OCI-LY1 (cell line): ENCODE results near the gene SH3D19.

ENCODE experiments used
- H2AFZ ChIP-seq: fragments of 200-600 bp; sonication (generic), shearing (Covaris generic); 2 replicates; pipeline ENCODE4 v1.6.0; 2014; ENCODE audit warnings: antibody characterized with exemption, mild to moderate bottlenecking, low read length
- H3F3A ChIP-seq: fragments of 200-600 bp; sonication (generic), shearing (Covaris generic); 2 replicates; pipeline ENCODE4 v1.6.0; 2014; ENCODE audit warnings: mild to moderate bottlenecking, antibody characterized with exemption, low read length, moderate library complexity; ENCODE audit not compliant: insufficient read depth
- H3K27ac ChIP-seq: fragments of 200-600 bp; sonication (generic); 2 replicates; pipeline ENCODE4 v1.5.1; 2014; ENCODE audit warnings: low read length, mixed run types, mild to moderate bottlenecking, low read depth; ENCODE audit not compliant: poor library complexity, severe bottlenecking
- H3K27me3 ChIP-seq: fragments of 200-600 bp; sonication (generic); 2 replicates; pipeline ENCODE4 v1.6.0; 2014; ENCODE audit warnings: antibody characterized with exemption, mild to moderate bottlenecking, low read length, moderate library complexity; ENCODE audit not compliant: insufficient read depth
- H3K36me3 ChIP-seq: fragments of 200-600 bp; sonication (generic); 2 replicates; pipeline ENCODE4 v1.6.1; 2014; ENCODE audit warnings: mild to moderate bottlenecking, antibody characterized with exemption, low read length, moderate library complexity, mixed read lengths; ENCODE audit not compliant: insufficient read depth
- H3K4me1 ChIP-seq: fragments of 200-600 bp; sonication (generic); 2 replicates; pipeline ENCODE4 v1.5.1; 2014; ENCODE audit warnings: mild to moderate bottlenecking, low read length, moderate library complexity; ENCODE audit not compliant: insufficient read depth, severe bottlenecking
- H3K4me2 ChIP-seq: fragments of 200-600 bp; sonication (generic), shearing (Covaris generic); 2 replicates; pipeline ENCODE4 v1.6.1; 2014; ENCODE audit warnings: low read length
- H3K4me3 ChIP-seq: fragments of 200-600 bp; sonication (generic); 2 replicates; pipeline ENCODE4 v1.5.1; 2014; ENCODE audit warnings: low read length, low read depth, mild to moderate bottlenecking, mixed read lengths; ENCODE audit not compliant: poor library complexity, severe bottlenecking
- H3K79me2 ChIP-seq: fragments of 200-600 bp; shearing (Covaris generic); 2 replicates; pipeline ENCODE4 v1.6.1; 2016; ENCODE audit warnings: mixed run types, low read length, mixed read lengths; ENCODE audit not compliant: insufficient read depth
- H3K9ac ChIP-seq: fragments of 200-600 bp; sonication (generic), shearing (Covaris generic); 2 replicates; pipeline ENCODE4 v1.6.1; 2014; ENCODE audit warnings: mild to moderate bottlenecking, low read length, mixed read lengths
- H3K9me2 ChIP-seq: fragments of 200-600 bp; sonication (generic), shearing (Covaris generic); 2 replicates; pipeline ENCODE4 v1.6.1; 2014; ENCODE audit warnings: low read depth, mild to moderate bottlenecking, low read length, mixed read lengths
- H3K9me3 ChIP-seq: fragments of 200-600 bp; shearing (Covaris generic); 2 replicates; pipeline ENCODE4 v1.6.1; 2014; ENCODE audit warnings: low read length, mixed read lengths
- H4K20me1 ChIP-seq: fragments of 200-600 bp; sonication (generic), shearing (Covaris generic); 2 replicates; pipeline ENCODE4 v1.6.0; 2016; ENCODE audit warnings: mild to moderate bottlenecking, low read length; ENCODE audit not compliant: insufficient read depth
- CTCF ChIP-seq: fragments of 200-600 bp; sonication (generic), shearing (Covaris generic); IDR thresholded peaks from 2 replicates; pipeline ENCODE4 v1.5.1; 2017; ENCODE audit warnings: mild to moderate bottlenecking, antibody characterized with exemption, low read length, moderate library complexity, mixed read lengths
- EZH2 ChIP-seq: fragments of 200-600 bp; sonication (generic), shearing (Covaris generic); IDR thresholded peaks from 2 replicates; pipeline ENCODE4 v1.8.0; 2017; ENCODE audit warnings: borderline replicate concordance, mixed run types, mild to moderate bottlenecking, antibody characterized with exemption, low read length, moderate library complexity, mixed read lengths

SH3D19 gene

GRCh38 chr4:151325949-151326246 is 493 bp upstream of the SH3D19 start:
- H3F3A ChIP-seq = no peaks in the 10 kb centered on the region
- H3K9me3 ChIP-seq = no peaks in the 10 kb centered on the region
- H3K4me2 ChIP-seq = no peak overlapping the region
- no peak overlapping the region for H2AFZ ChIP-seq
- H3K79me2 ChIP-seq = no peaks in the 10 kb centered on the region
- H3K4me3 ChIP-seq = no peak overlapping the region
- no peaks in the 10 kb centered on the region for H3K36me3 ChIP-seq
- H3K9ac ChIP-seq = no peak overlapping the region
- TF ChIP-seq CTCF = no peak
- TF ChIP-seq EZH2 = no peak
- H4K20me1 ChIP-seq = no peaks in the 10 kb centered on the region
- no peak overlapping the region for H3K27ac ChIP-seq
- H3K27me3 ChIP-seq = no peaks in the 10 kb centered on the region
- H3K4me1 ChIP-seq = no peaks in the 10 kb centered on the region
- H3K9me2 ChIP-seq = no peaks in the 10 kb centered on the region

- no peaks in the 10 kb centered on the region for H3K9me2 ChIP-seq
- H3K27ac ChIP-seq = no peak overlapping the region
- H3K27me3 ChIP-seq = no peaks in the 10 kb centered on the region
- no peak overlapping the region for H3K4me2 ChIP-seq
- no peaks in the 10 kb centered on the region for H4K20me1 ChIP-seq
- H3K9ac ChIP-seq = no peak overlapping the region
- no peaks in the 10 kb centered on the region for H3K36me3 ChIP-seq
- no peaks in the 10 kb centered on the region for H3K79me2 ChIP-seq
- no peaks in the 10 kb centered on the region for H3K9me3 ChIP-seq
- no peak for TF ChIP-seq EZH2
- no peak for TF ChIP-seq CTCF
- no peak overlapping the region for H3K4me3 ChIP-seq
- H3K4me1 ChIP-seq = no peaks in the 10 kb centered on the region
- H3F3A ChIP-seq = no peaks in the 10 kb centered on the region
- no peak overlapping the region for H2AFZ ChIP-seq
These were observed 674 bp downstream of the SH3D19 start for GRCh38 chr4:151324752-151325110.

GRCh38 chr4:151324124-151324751 is 1.2 kb downstream of the SH3D19 start:
- TF ChIP-seq CTCF (no peak), EZH2 (no peak)
- H3K36me3 ChIP-seq = no peaks in the 10 kb centered on the region
- H3K4me1 ChIP-seq = no peaks in the 10 kb centered on the region
- H3K9ac ChIP-seq = no peak overlapping the region
- H3K79me2 ChIP-seq = no peaks in the 10 kb centered on the region
- H3K9me3 ChIP-seq = no peaks in the 10 kb centered on the region
- no peaks in the 10 kb centered on the region for H3K27me3 ChIP-seq
- no peak overlapping the region for H3K4me3 ChIP-seq
- H2AFZ ChIP-seq = no peak overlapping the region
- H3K27ac ChIP-seq = no peak overlapping the region
- no peaks in the 10 kb centered on the region for H3K9me2 ChIP-seq
- H3K4me2 ChIP-seq = no peak overlapping the region
- no peaks in the 10 kb centered on the region for H4K20me1 ChIP-seq
- H3F3A ChIP-seq = no peaks in the 10 kb centered on the region
